Activated naive CD4-positive, alpha-beta T cell treated with anti-CD3 and anti-CD28 coated beads, Interleukin-2, amount 50 U/mL, for 72 hours (primary cell): ENCODE results near the gene CUBN. TPM values are rescaled to one million over a fixed set of nuclear protein-coding genes. Genes with fewer than 3 reads are reported as not detected.
A peak's percentile ranks its signal among the peaks of the same experiment; 100 is the strongest.

Experiments used
- ATAC-seq, 2 donors: fragments of 150-1000 bp; cut with Tn5 transposase; 2 replicates each; pipeline ENCODE4 v1.10.0; 2021; ENCODE audit warnings: mild to moderate bottlenecking in 2 of 2, moderate library complexity in 2 of 2
- DNase-seq, 2 donors: peaks; one replicate each; pipeline ENCODE4 v3.0.0; 2021 to 2022; ENCODE audit warnings: low spot score in 2 of 2
- H3K27ac Mint-ChIP-seq, 2 donors: one replicate each; pipeline ENCODE4 v1.8.0; 2022; ENCODE audit warnings: mild to moderate bottlenecking in 2 of 2, mixed read lengths in 2 of 2
- H3K36me3 Mint-ChIP-seq, 2 donors: one replicate each; pipeline ENCODE4 v1.8.0; 2022; ENCODE audit warnings: mixed read lengths in 2 of 2
- H3K9me3 Mint-ChIP-seq, 2 donors: one replicate each; pipeline ENCODE4 v1.8.0; 2022; ENCODE audit warnings: mixed read lengths in 2 of 2
- total RNA-seq, 2 donors: library from RNA; stranded (reverse); gene quantifications; one replicate each; pipeline ENCODE4 v1.2.3, GENCODE V29; 2022

The CUBN gene
- total RNA-seq, 2 donors from 2014 or later = 0.32 to 1.1 TPM

- Mint-ChIP-seq H3K27ac (no peak overlapping the region), H3K36me3 (no peaks in the 10 kb centered on the region), H3K9me3 (no peaks in the 10 kb centered on the region)
- ATAC-seq = no peak
- no peak for DNase-seq
Measured at GRCh38 chr10:16931930-16932329, 197.7 kb downstream of the CUBN start.

GRCh38 chr10:16930540-16930939, 199.1 kb downstream of the CUBN start:
- DNase-seq (no peak), ATAC-seq (peak in 1 of 2 donors; percentile 73)
- no peak overlapping the region for H3K27ac Mint-ChIP-seq
- H3K9me3 Mint-ChIP-seq = no peaks in the 10 kb centered on the region
- no peaks in the 10 kb centered on the region for H3K36me3 Mint-ChIP-seq

- DNase-seq = no peak
- Mint-ChIP-seq H3K36me3 (no peaks in the 10 kb centered on the region), H3K27ac (no peak overlapping the region), H3K9me3 (no peaks in the 10 kb centered on the region)
- no peak for ATAC-seq
Measured at GRCh38 chr10:16929069-16929468, 200.5 kb downstream of the CUBN start.

GRCh38 chr10:16927546-16927945, 202.1 kb downstream of the CUBN start:
- Mint-ChIP-seq H3K27ac (no peak overlapping the region), H3K36me3 (no peaks in the 10 kb centered on the region), H3K9me3 (no peaks in the 10 kb centered on the region)
- DNase-seq (no peak), ATAC-seq (no peak)

- Mint-ChIP-seq H3K9me3 (no peaks in the 10 kb centered on the region), H3K27ac (no peak overlapping the region), H3K36me3 (no peaks in the 10 kb centered on the region)
- DNase-seq = no peak
- ATAC-seq = no peak
Measured at GRCh38 chr10:16923726-16924125, 205.9 kb downstream of the CUBN start.

- no peak for ATAC-seq
- no peak overlapping the region for H3K27ac Mint-ChIP-seq
- no peak for DNase-seq
- H3K9me3 Mint-ChIP-seq = no peaks in the 10 kb centered on the region
- H3K36me3 Mint-ChIP-seq = no peaks in the 10 kb centered on the region
Measured at GRCh38 chr10:16923309-16923708, 206.3 kb downstream of the CUBN start.

- Mint-ChIP-seq H3K27ac (no peak overlapping the region), H3K9me3 (no peaks in the 10 kb centered on the region), H3K36me3 (no peaks in the 10 kb centered on the region)
- ATAC-seq = no peak
- DNase-seq = no peak
Measured at GRCh38 chr10:16919121-16919982, 210.3 kb downstream of the CUBN start.

GRCh38 chr10:16916496-16916895, 213.1 kb downstream of the CUBN start:
- DNase-seq (no peak), ATAC-seq (no peak)
- no peaks in the 10 kb centered on the region for H3K9me3 Mint-ChIP-seq
- H3K36me3 Mint-ChIP-seq = no peaks in the 10 kb centered on the region
- H3K27ac Mint-ChIP-seq = no peak overlapping the region

GRCh38 chr10:16915300-16915699, 214.3 kb downstream of the CUBN start:
- Mint-ChIP-seq H3K27ac (no peak overlapping the region), H3K36me3 (no peaks in the 10 kb centered on the region), H3K9me3 (no peaks in the 10 kb centered on the region)
- ATAC-seq = no peak
- no peak for DNase-seq

- no peaks in the 10 kb centered on the region for H3K9me3 Mint-ChIP-seq
- no peaks in the 10 kb centered on the region for H3K36me3 Mint-ChIP-seq
- ATAC-seq = no peak
- no peak overlapping the region for H3K27ac Mint-ChIP-seq
- DNase-seq = no peak
Measured at GRCh38 chr10:16913266-16913665, 216.3 kb downstream of the CUBN start.

GRCh38 chr10:16910793-16911164, 218.8 kb downstream of the CUBN start:
- Mint-ChIP-seq H3K27ac (no peak overlapping the region), H3K36me3 (no peaks in the 10 kb centered on the region)
- no peak for ATAC-seq

GRCh38 chr10:16909961-16910792, 219.4 kb downstream of the CUBN start:
- DNase-seq (no peak), ATAC-seq (no peak)
- Mint-ChIP-seq H3K36me3 (no peaks in the 10 kb centered on the region), H3K9me3 (no peaks in the 10 kb centered on the region), H3K27ac (peak overlapping the region in 1 of 2 donors; percentile 3)

More at GRCh38 chr10:16910793-16911164, 218.8 kb downstream of the CUBN start:
- H3K9me3 Mint-ChIP-seq = no peaks in the 10 kb centered on the region
- DNase-seq = no peak

GRCh38 chr10:16909271-16909767, 220.3 kb downstream of the CUBN start:
- H3K27ac Mint-ChIP-seq = no peak overlapping the region
- DNase-seq (no peak), ATAC-seq (no peak)
- H3K36me3 Mint-ChIP-seq = no peaks in the 10 kb centered on the region
- no peaks in the 10 kb centered on the region for H3K9me3 Mint-ChIP-seq

GRCh38 chr10:16907687-16908086, 221.9 kb downstream of the CUBN start:
- DNase-seq (no peak), ATAC-seq (peak in 1 of 2 donors; percentile 20)
- Mint-ChIP-seq H3K27ac (no peak overlapping the region), H3K9me3 (no peaks in the 10 kb centered on the region), H3K36me3 (no peaks in the 10 kb centered on the region)

GRCh38 chr10:16905320-16905719, 224.3 kb downstream of the CUBN start:
- H3K36me3 Mint-ChIP-seq = no peaks in the 10 kb centered on the region
- no peak for DNase-seq
- no peak for ATAC-seq
- no peak overlapping the region for H3K27ac Mint-ChIP-seq
- H3K9me3 Mint-ChIP-seq = no peaks in the 10 kb centered on the region

GRCh38 chr10:16904639-16905061, 225.0 kb downstream of the CUBN start:
- Mint-ChIP-seq H3K9me3 (no peaks in the 10 kb centered on the region), H3K27ac (no peak overlapping the region), H3K36me3 (no peaks in the 10 kb centered on the region)
- DNase-seq (no peak), ATAC-seq (no peak)

- ATAC-seq = no peak
- Mint-ChIP-seq H3K27ac (no peak overlapping the region), H3K9me3 (no peaks in the 10 kb centered on the region), H3K36me3 (no peaks in the 10 kb centered on the region)
- DNase-seq = no peak
Measured at GRCh38 chr10:16904049-16904448, 225.6 kb downstream of the CUBN start.
